ENCODE results near the gene WAPL. TPM values are rescaled to one million over a fixed set of nuclear protein-coding genes. Genes with fewer than 3 reads are reported as not detected.
A peak's percentile ranks its signal among the peaks of the same experiment; 100 is the strongest.
"Not testable (repeated sequence)": the region's sequence is repeated elsewhere in the genome, so short reads cannot be mapped to it uniquely, and the experiment has no call there.

WAPL gene, protein sequence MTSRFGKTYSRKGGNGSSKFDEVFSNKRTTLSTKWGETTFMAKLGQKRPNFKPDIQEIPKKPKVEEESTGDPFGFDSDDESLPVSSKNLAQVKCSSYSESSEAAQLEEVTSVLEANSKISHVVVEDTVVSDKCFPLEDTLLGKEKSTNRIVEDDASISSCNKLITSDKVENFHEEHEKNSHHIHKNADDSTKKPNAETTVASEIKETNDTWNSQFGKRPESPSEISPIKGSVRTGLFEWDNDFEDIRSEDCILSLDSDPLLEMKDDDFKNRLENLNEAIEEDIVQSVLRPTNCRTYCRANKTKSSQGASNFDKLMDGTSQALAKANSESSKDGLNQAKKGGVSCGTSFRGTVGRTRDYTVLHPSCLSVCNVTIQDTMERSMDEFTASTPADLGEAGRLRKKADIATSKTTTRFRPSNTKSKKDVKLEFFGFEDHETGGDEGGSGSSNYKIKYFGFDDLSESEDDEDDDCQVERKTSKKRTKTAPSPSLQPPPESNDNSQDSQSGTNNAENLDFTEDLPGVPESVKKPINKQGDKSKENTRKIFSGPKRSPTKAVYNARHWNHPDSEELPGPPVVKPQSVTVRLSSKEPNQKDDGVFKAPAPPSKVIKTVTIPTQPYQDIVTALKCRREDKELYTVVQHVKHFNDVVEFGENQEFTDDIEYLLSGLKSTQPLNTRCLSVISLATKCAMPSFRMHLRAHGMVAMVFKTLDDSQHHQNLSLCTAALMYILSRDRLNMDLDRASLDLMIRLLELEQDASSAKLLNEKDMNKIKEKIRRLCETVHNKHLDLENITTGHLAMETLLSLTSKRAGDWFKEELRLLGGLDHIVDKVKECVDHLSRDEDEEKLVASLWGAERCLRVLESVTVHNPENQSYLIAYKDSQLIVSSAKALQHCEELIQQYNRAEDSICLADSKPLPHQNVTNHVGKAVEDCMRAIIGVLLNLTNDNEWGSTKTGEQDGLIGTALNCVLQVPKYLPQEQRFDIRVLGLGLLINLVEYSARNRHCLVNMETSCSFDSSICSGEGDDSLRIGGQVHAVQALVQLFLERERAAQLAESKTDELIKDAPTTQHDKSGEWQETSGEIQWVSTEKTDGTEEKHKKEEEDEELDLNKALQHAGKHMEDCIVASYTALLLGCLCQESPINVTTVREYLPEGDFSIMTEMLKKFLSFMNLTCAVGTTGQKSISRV (N-terminal part only)
- total RNA-seq (2014; rRNA removed; shearing (Covaris generic)), result 32.1 and 32.6 TPM in 2 replicates
- 21.9 and 27.0 TPM in 2 replicates for polyA plus RNA-seq (2015; cell fraction: cytosol; rRNA removed)
- polyA plus RNA-seq (2015; cell fraction: nucleus; rRNA removed), result 29.2 and 30.6 TPM in 2 replicates

DNA sequence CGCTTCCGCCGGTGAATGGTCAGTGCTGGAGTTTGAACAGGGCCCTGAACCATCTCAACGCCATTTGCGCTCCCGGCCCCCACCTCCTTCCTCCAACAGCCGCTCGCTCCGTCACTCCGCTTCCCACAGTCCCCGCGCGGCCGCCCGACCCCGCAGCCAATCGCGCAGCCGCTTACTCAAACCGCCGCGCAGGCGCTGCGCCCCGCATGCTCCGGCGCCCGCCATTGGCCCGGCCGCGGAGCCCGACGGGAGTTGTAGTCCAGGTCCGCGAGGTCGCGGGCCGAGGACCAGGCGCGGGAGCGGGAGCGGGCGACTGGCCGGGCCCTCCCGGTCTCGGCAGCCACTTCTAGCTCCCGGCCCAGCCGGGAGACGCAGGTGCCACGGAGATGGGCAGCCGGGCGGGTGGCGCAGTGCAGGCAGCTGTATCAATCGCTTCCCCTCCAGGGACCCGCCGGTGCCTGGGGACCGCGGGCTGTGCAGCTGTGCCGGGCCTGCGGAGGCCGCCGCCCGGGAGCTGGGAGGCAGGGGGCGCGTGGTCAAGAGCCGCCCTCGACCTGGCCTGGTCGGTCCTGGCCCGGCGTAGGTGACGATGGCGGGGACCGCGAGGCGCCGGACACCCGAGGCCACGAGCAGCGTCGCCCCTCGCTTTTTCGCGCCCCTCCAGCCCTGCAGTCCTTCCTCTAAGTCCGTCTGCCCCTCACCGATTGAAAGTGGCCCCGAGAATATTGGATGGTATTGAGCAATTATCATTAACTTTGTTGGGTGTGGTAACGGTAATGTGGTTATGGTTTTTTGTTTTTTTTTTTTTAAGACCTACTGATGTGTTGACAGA lies at the start of gene WAPL:
Gene WAPL, minus strand, starts transcription at position 115 of the 832 bp plus-strand sequence. CDS start 3,723 bp downstream, outside the sequence.
- peak; percentile 93 for DNase-seq (ENCODE audit: low read depth)

DNA sequence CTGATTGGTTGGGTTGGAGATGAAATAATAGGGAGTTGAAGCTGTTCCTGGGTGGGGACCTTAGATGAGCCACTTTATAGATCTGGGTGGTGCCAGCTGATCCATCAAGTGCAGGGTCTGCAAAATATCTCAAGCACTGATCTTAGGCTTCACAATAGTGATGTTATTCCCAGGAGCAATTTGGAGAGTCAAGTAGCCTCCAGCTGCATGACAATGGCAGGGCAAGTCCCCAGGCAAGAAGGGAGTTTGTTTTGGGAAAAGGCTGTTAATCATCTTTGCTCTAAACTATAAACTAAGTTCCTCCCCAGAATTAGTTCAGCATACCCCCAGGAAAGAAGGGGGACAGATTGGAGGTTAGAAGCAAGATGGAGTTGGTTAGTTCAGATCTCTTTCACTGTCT lies 47.7 kb upstream of the WAPL start:
- DNase-seq (ENCODE audit: low read depth), result no peak

DNA sequence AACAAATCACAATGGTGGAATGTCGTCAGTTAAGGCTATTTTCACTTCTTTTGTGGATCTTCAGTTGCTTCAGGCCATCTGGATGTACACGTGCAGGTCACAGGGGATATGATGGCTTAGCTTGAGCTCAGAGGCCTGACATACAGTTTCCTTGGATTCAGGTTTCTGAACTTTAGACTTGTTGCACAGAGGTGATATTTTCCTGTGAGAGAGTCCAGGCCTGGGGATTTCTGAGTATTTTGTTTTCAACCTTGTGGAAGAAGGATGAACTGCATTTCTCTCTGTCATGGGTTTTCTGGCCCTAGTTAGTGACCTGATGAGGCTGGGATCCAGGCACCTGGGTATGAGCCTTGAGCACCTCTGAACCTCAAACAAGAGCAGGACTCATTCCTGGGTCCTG lies 44.9 kb upstream of the WAPL start:
- not testable (repeated sequence) for DNase-seq (ENCODE audit: low read depth)

DNA sequence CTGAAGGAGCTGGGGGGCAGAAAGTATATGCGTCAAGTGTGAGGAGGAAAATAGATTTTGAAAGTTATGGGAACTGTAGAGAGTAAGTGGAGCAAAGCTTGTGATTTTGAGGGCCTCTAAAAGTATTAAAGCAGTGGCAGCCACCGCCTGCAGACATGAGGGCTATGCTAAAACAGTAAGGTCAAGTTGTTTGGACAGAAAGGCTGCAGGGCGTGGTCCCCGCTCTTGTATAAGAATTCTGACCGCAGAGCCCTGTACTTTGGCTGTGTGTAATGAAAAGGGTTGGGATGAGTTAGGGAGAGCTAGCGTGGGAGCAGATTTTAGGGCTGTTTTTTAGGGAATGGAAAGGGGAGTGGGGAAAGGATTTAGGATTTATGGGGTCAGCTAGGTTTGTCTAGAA lies 41.7 kb upstream of the WAPL start:
- DNase-seq (ENCODE audit: low read depth), result not testable (repeated sequence)

DNA sequence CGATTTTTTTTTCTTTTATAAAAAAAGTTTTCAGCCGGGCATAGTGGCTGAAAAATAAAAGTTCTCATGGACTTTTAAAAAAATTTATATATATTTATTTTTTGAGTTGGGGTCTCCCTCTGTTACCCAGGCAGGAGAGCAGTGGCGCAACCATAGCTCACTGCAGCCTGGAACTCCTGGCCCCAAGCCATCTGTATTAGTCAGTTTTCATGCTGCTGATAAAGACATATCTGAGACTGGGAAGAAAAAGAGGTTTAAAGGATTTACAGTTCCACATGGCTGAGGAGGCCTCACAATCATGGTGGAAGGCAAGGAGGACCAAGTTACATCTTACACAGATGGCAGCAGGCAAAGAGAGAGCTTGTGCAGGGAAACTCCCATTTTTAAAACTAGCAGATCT lies 37.1 kb upstream of the WAPL start:
- DNase-seq (ENCODE audit: low read depth), result not testable (repeated sequence)

DNA sequence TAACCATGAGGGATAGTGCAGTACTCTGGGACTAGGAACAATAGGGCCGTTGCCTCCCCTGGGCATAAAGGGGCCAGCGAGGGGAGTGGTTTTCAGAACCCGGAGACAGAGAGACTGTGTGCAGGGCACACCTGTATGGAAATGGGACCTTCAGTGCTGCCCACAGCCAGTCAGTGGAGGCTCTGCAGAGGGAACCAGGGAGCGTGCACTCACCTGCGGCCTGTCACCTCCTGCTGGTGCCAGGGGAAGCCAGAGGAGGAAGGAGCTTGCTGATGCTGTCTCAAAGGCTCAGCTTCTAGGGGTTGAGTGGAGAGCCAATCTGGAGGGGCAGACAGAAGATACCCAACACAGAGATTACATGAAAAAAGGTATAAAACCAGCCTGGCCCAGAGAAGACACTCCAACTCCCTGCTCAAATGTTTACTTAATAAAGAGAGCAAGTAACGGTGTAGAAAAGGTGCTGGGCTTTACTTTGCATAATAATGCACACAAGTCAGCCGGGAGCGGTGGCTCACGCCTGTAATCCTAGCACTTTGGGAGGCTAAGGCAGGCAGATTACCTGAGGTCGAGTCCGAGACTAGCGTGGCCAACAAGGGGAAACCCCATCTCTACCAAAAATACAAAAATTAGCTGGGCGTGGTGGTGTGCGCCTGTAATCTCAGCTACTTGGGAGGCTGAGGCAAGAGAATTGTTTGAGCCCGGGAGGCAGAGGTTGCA lies 35.5 kb upstream of the WAPL start:
- DNase-seq (ENCODE audit: low read depth), result no peak

DNA sequence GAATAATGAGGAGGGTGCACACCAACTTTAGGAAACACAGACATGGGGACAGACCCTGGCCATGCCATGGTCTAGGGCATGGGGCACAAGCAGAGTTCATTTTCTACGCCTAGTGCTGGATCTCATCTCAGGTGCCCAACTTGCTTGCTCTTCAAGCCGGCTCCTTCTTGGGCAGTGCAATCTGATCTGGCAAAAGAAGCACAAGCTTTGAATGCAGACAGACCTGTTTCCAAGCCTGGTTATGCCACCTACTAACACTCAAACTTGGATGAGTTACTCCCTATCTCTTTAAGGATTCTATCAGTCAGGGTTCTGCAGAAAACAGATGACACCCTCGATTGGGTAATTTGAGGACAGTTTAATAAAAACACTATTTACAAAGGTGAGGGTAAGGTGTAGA lies 34.9 kb upstream of the WAPL start:
- DNase-seq (ENCODE audit: low read depth), result no peak

DNA sequence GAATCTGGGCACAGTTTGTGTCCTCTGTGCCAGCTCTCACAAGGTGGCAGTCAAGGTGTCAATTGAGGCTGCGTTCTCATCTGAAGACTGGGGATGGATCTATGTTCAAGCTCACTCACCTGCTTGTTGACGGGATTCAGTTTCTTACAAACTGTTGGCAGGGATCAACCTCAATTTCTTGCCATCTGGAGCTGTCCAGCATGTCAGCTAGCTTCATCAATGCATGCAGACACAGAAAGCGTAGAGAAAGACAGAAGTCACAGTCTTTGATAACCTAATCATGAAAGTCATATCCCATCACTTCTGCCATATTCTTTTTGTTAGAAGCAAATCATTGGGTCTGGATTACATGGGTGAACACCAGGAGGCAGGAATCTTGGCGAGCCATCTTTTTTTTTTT lies 32.0 kb upstream of the WAPL start:
- no peak for DNase-seq (ENCODE audit: low read depth)

DNA sequence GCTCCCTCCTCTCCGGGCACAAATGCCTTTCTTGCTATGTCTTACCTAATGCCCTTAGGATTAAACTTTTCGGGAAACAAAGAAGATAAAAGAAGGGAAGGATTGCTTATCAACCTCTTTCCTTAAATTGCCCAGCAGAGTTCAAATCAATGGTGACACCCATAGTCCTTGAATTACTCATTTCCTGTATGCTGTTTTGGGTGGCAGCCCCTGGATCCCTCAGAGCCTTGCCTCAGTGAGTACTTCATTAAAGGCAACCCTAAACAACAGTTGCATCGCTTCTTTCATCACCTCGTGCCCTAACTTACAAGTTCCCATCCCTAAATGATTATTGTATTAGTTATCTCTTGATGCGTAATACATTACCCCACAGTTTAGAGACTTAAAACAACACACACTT lies 31.6 kb upstream of the WAPL start:
- DNase-seq (ENCODE audit: low read depth), result no peak

DNA sequence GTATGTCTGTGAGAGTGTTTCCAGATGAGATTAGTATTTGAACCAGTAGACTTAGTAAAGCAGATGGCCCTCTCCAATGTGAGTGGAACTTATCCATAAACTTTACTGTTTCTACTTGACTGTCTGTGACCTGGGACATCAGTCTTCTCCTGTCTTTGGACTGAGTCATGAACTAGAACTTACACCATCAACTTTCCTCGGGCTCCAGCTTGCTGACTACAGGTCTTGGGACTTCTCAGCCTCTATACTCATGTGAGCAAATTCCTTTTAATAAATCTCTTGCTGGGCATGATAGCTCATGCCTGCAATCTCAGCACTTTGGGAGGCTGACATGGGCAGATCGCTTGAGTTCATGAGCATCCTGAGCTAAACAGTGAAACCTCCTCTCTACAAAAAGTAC lies 25.7 kb upstream of the WAPL start:
- DNase-seq (ENCODE audit: low read depth), result no peak

DNA sequence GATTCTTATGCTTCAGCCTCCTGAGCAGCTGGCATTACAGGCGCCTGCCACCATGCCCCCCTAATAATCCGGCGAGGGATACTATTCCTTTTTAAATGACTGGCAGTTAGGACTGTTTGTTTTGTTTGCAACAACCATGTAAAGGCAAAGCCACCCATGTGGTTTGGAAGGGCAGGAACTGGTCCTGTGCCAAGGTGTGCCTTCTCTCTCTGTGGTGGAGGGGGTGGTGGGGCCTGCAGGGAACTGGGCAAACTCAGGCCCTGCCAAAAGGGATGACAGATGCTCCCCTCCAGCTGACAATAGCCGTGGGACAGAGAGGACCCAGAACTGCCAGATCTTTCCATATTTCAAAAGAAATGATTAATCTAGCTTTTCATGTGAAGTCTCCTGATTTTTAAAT lies 23.5 kb upstream of the WAPL start:
- DNase-seq (ENCODE audit: low read depth), result no peak

DNA sequence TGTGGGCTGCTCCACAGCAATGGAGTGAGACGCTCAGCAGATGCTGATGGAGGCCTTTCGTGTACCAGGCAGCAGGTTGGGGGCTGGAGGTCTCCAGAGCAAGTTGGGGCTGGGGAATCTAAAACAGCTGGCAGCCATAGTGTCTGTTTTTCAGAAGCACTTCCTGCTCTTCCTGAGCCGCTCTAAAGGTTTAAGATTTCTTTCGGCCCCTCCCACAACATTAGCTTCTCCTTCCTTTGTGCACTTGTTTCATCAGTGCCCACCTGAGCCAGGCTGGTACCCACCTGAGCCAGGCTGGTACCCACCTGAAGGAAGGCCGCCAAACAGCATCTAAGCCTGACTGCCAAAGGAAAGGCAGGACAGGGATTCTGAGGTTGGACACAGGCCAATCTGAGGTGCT lies 18.4 kb upstream of the WAPL start:
- DNase-seq (ENCODE audit: low read depth), result no peak

DNA sequence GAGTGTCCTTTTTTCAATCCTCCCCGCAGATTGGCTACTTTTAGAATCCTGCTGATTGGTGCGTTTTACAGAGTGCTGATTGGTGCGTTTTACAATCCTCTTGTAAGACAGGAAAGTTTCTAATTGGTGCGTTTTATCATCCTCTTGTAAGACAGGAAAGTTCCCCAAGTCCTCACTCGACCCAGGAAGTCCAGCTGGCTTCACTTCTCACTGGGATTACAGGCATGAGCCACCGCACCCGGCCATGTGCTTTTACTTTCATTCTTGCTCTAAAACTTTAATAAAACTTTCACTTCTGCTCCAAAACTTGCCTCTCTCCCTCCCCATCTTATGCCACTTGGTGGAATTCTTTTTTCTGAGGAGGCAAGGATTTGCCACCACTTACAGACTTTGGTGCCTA lies 17.0 kb upstream of the WAPL start:
- peak; percentile 37 for DNase-seq (ENCODE audit: low read depth)

DNA sequence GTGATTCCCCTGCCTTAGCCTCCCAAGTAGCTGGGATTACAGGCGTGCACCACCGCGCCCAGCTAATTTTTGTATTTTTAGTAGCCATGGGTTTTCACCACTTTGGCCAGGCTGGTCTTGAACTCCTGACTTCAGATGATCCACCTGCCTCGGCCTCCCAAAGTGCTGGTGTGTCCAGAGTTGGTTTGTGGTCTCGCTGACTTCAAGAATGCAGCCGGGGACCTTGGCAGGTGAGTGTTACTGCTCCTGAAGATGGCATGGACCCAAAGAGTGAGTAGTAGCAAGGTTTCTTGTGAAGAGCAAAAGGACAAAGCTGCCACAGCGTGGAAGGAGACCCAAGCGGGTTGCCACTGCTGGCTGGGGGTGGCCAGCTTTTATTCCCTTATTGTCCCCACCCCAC lies 16.4 kb upstream of the WAPL start:
- not testable (repeated sequence) for DNase-seq (ENCODE audit: low read depth)

DNA sequence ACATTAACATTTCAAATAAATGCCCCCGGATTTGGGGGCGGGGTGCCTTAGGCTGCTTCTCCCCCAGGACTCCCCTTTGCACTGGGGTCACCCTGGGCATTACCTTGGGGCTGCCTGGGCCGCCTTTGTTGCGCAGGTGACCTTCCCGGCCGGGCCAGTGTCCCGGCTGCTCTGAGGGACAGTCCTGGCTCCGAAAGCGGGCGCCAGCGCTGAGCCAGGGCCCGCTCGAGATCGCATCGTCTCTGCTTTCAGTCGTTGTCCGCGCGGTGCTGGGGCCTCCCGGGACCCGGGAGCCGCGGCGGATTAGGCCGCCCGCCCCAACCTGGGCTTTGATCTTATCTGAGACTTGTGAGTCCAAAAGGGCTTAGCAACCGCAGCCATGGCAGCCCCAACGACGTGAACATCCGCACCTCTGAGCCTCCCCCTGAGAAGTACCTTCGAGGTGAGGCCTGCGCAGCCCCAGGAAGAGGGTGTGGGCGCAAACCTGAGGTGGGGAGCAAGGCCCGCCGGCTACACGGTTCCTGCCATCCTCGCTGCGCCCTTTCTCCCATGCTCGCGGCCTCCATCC lies 14.8 kb upstream of the WAPL start:
- DNase-seq (ENCODE audit: low read depth), result no peak

DNA sequence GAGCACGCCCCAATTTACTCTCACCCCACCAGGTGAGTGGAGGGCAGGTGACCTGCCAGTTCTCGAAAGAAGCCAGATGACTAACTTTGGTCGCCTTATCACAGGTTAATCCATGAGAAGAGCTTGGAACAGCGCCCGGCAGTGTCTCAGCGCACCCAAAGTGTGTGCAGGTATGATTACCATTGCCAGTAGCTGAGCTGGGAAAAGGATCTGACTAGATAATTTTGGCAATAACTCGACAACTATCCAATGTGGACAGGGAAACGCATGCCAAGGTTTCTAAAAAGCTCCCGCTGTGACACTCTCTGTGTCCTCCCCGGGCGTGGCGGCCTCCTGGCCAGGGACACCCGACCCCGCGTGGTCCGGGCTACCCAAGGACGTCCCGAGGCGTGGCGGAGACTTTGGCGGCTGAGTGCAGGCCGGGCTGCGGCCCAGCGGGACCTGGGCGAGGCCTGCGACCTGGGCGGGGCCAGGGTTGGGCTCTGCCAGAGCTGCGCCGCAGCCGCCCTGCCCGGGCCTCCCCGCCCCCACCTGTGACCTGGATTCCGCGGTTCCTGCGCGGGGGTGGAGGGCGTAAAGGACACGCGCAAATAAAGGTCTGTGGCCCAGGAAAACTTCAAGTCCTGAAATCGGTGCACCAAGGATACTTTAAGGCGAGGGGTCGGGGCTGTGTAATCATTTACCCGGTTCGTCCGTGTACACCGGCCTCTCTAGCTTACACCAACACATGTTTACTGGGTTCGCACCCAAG lies 13.7 kb upstream of the WAPL start:
- DNase-seq (ENCODE audit: low read depth), result no peak

DNA sequence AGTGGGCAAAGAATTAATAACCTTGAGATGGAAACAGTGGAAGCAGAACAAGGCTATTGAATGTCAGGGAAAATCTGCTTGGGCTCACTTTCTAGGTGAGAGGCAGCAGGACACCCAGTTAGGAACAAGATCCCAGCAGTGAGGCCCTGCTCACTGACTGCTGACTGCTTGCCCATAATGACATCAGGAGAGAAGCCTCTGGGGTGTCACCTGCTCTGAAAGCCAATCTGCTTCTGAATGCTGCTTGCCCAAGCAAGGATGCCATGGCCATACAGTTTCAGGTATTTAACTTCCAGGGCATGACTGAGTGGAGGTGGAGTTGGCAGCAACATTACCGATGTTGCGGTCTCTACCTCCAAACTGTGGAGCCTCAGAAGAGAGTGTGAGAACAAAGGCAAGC lies 11.7 kb upstream of the WAPL start:
- no peak for DNase-seq (ENCODE audit: low read depth)

DNA sequence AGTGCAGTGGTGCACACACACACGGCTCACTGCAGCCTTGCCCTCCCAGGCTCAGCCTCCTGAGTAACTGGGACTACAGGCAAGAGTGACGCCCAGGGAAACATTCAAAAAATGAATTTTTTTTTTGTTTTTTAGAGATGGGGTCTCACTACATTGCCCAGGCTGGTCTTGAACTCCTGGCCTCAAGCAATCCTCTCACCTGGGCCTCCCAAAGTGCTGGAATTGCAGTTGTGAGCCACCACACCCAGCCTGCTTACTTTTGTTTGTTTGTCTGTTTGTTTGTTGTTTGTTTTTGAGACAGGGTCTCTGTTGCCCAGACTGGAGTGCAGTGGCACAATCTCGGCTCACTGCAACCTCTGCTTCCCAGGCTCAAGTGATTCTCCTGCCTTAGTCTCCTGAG lies 7.1 kb upstream of the WAPL start:
- not testable (repeated sequence) for DNase-seq (ENCODE audit: low read depth)

DNA sequence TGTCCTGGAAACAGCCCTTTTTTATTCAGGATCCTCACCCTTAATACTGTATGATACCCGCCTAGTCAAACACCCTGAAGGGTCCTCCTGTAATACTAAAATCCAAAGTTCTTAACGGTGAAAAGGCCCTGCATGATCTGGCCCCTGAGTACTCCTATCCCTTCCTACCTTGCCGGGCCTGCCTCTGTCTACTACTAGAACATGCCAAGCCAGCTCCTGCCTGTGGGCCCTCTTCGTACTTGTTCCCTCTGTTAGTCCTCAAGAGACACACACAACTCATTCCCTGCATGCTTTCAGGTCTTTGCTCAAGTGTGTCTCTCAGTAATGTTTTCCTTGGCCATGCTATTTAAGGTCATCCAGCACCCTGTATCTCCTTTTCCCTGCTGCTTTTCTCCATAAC lies 5.0 kb upstream of the WAPL start:
- no peak for DNase-seq (ENCODE audit: low read depth)
